GM19351 (cell line): ENCODE data around the gene POLN.
A peak's percentile ranks its signal among the peaks of the same experiment; 100 is the strongest.

Experiments used
- ATAC-seq: cut with Tn5 transposase; IDR thresholded peaks from one replicate; pipeline ENCODE4 v1.9.1; 2021; ENCODE audit warnings: mild to moderate bottlenecking, moderate library complexity; ENCODE audit not compliant: unreplicated experiment

Gene POLN

DNA sequence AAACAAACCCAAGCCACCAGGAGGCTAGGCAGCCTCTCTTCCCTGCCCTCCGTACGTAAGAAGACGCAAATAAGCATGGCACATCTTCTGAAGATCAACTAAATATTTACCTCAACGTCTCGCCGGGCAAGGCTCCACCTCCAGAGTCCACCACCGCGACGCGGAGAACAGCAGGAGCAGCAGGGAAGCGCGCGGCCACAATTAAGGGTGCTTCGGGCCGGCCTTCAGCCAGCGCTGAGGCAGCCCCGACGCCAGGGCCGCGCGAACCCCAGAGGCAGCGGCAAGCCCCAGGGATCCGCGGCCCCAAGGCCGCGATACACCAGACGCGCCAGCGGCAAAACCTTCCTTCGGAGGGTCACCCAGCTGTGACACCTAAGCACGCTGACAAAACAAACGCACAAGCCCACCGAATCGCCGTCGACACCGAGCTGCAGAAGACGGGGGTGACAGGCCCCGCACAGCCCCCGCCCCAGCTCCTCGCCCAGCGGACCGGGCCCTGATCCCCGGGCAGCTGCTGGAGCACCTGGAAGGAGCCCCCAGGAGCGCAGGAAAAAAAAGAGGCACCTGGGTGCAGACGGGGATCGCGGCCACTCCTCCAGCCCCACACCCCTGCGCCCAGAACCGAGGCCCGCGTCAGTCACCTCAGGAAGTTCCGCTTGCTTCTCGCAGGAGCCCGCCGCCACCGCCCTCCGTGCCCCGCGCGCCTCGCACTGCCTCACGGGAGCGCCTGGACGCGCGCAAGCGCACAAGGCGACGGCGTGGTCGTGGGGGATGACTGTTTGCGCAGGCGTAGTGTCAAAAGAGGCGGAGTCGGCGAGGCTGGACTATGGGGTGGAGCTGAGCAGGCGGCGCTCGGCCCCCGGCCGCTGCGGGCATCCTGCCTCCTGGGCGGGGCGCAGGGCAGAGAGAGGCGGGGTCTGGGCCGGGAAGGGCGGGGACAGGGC, at the start of gene POLN, which contains the start of gene HAUS3:
Gene POLN (minus strand): TSS at position 712 of the 944 bp plus-strand sequence. CDS start 12,890 bp downstream, outside the sequence.
Gene HAUS3 (minus strand): TSS at position 712 of the 944 bp plus-strand sequence. CDS start 1,175 bp downstream, outside the sequence.
- peak; percentile 87 for ATAC-seq

- ATAC-seq, result no peak
Observed at GRCh38 chr4:2290974-2291704, 49.2 kb upstream of the POLN start.

DNA sequence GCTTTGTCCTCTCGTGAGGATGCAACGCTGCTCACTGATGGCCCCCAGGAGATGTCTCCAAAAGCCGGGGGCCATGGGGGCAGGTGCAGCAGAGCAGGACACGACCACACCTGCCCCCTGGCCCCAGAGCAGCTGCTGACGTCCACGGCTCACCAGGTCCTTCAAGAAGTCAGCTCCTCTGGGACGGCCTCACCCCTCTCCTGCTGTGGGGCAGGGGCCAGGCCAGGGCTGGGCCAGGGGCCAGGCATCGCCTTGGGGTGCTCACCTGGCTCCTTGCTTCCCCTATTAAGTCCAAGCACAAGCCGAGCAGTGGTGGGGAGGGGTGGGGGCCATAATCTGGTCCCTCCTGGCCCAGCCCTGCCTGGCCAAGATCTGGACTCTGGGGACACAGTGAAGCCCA, 48.6 kb upstream of the POLN start:
- ATAC-seq, result no peak

DNA sequence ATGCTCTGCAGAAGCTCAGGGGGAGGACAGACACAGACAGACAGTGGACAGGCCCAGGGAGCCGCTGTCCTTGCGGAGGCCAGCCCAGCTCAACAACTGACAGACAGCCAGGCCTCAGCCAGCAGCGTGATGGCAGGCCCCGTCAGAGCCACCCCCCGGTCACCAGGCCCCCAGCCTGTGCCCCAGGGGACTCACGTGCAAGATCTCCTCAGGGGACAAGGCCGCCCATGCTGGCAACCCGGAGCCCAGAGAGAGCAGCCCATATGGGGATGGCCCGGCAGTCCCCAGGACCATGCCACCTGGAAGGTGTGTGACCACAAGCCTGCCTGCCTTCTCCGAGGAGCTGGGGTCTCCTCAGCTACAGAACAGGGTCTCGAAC, 48.0 kb upstream of the POLN start:
- ATAC-seq, result no peak

DNA sequence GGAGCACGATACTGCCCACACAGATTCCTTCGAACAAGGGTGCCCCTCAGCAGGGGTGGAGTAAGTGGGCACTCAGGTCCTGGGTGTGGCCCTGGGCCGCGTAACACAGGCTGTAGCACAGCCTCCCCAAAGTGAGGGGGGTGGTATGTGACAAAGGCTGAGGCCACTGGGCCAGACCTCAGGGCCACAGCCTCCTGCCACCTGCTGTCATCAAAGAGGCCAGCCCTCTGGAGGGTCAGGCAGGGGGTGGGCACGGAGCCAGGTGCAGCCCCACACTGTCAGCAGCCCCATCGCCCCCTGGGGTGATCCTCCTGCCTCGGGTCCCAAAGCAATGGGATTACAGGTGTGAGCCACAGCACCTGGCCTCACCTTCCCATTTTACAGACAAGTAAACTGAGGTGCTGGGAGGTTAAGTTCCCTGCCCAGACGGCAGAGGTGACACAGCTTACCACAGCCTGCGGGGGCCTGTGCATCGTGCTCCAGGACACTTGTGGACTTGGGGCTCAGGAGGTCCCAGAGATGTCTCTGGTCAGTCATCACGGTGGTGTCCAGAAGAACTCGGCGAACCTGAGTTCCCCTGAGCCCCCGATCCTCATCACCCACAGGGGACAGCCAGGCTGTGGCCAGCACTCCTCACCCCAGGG, 47.5 kb upstream of the POLN start:
- ATAC-seq, result no peak

GRCh38 chr4:2288051-2288541, 46.2 kb upstream of the POLN start:
- no peak for ATAC-seq

DNA sequence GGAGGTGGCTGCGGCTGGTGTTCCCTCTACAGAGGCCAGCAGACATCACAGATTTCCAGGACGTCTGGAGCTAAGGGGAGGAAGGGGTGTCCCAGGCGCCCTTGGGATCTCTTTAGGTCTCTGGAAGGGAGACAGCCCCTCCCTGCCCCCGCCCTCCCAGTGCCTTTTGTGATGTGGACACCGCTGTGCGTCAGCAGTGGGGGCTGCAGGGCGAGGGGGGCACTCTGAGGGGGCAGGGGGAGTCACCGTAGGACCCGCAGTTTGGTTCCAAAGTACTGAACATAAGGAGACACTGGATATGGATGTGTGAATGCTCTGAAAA, 45.6 kb upstream of the POLN start:
- no peak for ATAC-seq

DNA sequence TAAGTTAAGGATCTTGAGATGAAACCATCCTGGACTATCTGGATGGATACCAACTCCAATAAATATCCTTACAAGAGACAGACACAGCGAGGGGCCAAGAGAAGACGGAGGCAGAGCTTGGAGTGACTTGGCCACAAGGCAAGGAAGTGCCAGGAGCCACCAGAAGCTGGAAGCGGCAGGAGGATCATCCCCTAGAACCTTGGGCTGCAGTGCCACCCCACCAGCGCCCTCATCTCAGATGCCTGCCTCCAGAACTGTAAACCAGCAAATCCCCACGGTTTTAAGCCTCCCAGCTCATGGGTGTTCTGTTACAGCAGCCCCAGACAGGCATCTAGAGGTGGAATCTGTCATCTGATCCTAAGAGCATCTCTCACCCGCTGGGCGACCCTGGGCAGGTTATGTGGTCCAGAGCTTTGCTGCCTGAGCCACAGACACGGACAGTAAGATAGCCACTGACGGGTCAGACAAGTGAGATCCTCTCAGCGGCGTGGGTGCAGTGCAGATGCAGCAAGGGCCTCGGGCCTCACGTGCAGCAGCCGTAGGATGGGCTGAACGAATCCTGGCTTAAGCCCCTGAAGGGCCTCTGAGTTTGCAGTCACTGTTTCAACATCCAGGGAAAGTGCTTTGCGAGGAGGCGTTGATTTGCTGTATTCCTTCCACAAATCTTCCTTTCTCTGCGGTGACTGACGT, 45.1 kb upstream of the POLN start:
- ATAC-seq, result no peak

DNA sequence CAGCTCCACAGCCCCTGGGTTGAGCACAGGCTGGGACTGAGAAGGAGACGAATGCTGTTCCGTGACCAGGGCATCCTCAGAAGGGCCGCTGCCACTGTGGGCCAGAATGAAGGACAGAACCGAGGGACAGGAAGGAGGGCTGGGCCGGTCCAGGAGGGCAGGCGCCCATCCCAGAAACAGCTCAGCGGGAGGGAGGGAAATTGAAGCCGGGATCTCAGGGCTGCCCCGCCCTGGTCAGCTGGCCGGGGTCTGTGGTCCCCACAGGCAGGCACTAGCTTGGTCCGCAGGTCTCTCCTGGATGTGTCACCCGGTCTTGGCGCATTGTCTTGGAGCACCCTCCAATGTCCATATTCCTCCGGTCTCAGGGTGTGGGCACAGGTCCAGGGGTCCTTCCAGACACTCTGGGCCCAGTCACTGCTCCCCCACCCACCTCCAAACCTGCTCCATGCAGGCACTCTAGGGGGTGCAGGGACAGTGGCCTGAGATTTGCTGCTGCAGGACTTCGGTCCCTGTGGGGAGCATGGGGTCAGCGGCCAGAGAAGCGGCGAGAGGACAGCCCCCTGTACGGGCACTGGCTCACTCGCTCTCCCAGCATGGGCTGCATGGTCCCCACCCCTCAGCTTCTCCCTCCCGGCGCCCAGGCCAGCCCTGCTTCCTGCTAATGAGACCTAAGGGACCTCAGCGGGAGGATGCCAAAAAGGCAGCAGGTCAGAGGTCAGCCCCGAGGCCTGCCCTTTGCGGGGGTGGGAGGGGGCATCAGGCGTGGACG, 43.9 kb upstream of the POLN start:
- ATAC-seq, result no peak

- no peak for ATAC-seq
Observed at GRCh38 chr4:2284934-2285612, 43.2 kb upstream of the POLN start.

DNA sequence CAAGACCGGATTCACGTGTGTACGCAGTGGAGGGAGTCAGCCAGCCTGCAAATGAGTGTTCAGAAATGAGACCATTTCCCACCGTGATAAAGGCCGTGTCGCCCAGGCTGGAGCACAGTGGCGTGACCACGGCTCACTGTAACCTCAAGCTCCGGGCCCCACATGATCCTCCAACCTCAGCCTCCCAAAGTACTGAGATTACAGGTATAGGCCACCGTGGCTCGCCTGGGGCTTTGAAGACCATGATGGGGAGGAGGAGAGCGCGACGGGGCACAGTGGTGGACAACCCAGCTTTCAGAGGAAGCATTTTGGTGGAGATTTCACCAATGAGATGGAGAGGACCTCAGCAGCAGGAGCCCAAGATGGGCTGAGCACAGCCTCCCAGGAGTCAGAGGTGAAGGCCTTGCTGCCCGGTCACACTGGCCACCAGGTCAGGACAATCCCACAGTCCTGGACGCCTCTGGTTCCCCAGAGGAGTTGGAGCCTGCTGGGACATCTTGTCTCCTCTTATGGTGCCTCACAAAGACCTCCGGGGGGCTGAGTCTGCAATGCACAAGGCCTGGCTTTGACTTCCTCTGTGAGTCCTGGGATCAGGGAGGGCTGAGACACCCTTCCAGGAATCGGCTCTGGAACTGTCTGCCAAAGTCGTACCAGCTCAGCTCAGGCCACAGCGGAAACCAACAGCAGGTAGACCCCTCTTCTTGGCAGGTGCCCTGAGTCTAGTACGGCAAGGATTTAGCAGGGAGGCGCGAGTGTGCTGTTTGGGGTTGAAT, 42.4 kb upstream of the POLN start:
- no peak for ATAC-seq

DNA sequence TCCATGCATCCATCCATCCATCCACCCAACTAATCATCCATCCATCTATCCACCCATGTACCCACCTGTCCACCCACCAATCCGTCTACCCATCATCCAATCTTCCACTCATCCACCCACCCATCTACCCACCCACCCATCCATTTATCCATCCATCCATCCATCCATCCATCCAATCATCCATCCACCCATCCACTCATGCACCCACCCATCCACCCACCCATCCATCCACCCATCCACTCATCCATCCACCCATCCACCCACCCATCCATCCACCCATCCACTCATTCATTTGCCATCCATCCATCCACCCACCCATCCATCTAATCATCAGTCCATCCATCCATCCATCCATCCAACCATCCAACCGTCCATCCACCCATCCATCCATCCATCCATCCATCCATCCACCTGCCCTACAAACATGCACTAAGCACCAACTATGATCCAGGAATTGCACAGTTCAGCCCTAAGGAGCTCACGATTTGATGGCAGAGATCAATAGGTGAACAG, 41.3 kb upstream of the POLN start:
- ATAC-seq, result no peak

- ATAC-seq, result no peak
Observed at GRCh38 chr4:2281575-2282343, 39.8 kb upstream of the POLN start.

GRCh38 chr4:2280531-2281300, 38.8 kb upstream of the POLN start:
- no peak for ATAC-seq

- no peak for ATAC-seq
Observed at GRCh38 chr4:2277956-2278355, 36.0 kb upstream of the POLN start.

DNA sequence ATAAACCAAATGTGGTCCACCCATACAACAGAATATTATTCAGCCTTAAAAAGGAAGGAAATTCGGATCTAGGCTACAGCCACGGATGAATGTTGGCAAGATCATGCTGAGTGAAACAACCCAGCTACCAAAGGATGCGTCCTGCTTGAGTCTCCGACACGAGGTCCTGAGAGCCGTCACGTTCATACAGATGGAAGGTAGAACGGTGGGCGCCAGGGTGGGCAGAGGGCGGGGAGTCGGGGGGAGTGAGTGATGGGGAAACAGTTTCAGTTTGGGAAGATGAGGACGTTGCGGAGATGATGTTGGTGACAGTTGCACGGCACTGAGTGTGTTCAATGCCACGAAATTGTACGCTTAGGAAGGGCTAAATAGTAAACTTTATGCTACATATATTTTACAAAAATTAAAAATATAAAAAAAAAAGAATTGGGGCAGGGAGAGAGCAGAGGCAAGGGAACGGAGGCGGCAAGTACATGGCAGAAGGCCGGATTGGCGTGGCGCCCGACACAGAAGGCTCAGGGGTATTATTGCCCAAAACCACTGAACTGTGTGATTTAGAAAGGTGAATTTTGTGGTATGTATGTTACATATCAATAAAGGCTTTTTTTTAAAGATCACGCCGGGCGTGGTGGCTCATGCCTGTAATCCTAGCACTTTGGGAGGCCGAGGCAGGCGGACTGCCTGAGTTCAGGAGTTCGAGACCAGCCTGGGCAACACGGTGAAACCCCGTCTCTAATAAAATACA, 34.8 kb upstream of the POLN start:
- no peak for ATAC-seq
